H9 (cell line): Measurements from ENCODE around the gene SHISA7. TPM values are rescaled to one million over a fixed set of nuclear protein-coding genes. Genes with fewer than 3 reads are reported as not detected.
A peak's percentile ranks its signal among the peaks of the same experiment; 100 is the strongest.

Experiments
- DNase-seq: peaks from one replicate; pipeline ENCODE4 v3.0.0-alpha.2; 2017
- H2AFZ ChIP-seq: one replicate; pipeline ENCODE4 v1.6.1; 2013; ENCODE audit warnings: mild to moderate bottlenecking, low read length, control low read depth, moderate library complexity
- H2AK5ac ChIP-seq: 2 replicates; pipeline ENCODE4 v1.6.1; 2013; ENCODE audit warnings: low read length, control low read depth, mixed read lengths; ENCODE audit not compliant: insufficient read length
- H2BK120ac ChIP-seq: one replicate; pipeline ENCODE4 v1.6.1; 2013; ENCODE audit warnings: low read depth, mild to moderate bottlenecking, low read length, control low read depth, inconsistent platforms; ENCODE audit not compliant: poor library complexity, severe bottlenecking
- H2BK12ac ChIP-seq: 2 replicates; pipeline ENCODE4 v1.6.1; 2013; ENCODE audit warnings: low read length, control low read depth, mixed read lengths, low read depth; ENCODE audit not compliant: insufficient read length
- H2BK15ac ChIP-seq: 2 replicates; pipeline ENCODE4 v1.6.1; 2013; ENCODE audit warnings: low read depth, low read length, control low read depth
- H2BK20ac ChIP-seq: one replicate; pipeline ENCODE4 v1.6.1; 2013; ENCODE audit warnings: low read depth, mild to moderate bottlenecking, low read length, control low read depth, inconsistent platforms; ENCODE audit not compliant: poor library complexity, severe bottlenecking
- H2BK5ac ChIP-seq: 2 replicates; pipeline ENCODE4 v1.6.1; 2013; ENCODE audit warnings: low read length, control low read depth, mixed read lengths; ENCODE audit not compliant: insufficient read length
- H3K14ac ChIP-seq: 2 replicates; pipeline ENCODE4 v1.6.1; 2013; ENCODE audit warnings: low read length, control low read depth; ENCODE audit not compliant: insufficient read depth
- H3K18ac ChIP-seq: 2 replicates; pipeline ENCODE4 v1.6.1; 2013; ENCODE audit warnings: low read depth, mild to moderate bottlenecking, mixed read lengths, low read length, control low read depth; ENCODE audit not compliant: insufficient read length
- H3K23ac ChIP-seq: 2 replicates; pipeline ENCODE4 v1.6.1; 2013; ENCODE audit warnings: low read length, control low read depth, mixed read lengths, low read depth; ENCODE audit not compliant: insufficient read length
- H3K23me2 ChIP-seq: 2 replicates; pipeline ENCODE4 v1.6.1; 2013; ENCODE audit warnings: low read depth, mild to moderate bottlenecking, mixed read lengths, low read length, control low read depth; ENCODE audit not compliant: insufficient read length, poor library complexity, severe bottlenecking
- H3K27ac ChIP-seq: 2 replicates; pipeline ENCODE4 v1.5.1; 2013; ENCODE audit warnings: low read length, control low read depth, mixed read lengths, low read depth; ENCODE audit not compliant: insufficient read length
- H3K27me3 ChIP-seq: 2 replicates; pipeline ENCODE4 v1.6.1; 2013; ENCODE audit warnings: low read length, control low read depth, inconsistent platforms; ENCODE audit not compliant: insufficient read depth
- H3K4ac ChIP-seq: 2 replicates; pipeline ENCODE4 v1.6.1; 2013; ENCODE audit warnings: low read depth, mild to moderate bottlenecking, control low read depth, inconsistent platforms, low read length, moderate library complexity
- H3K4me1 ChIP-seq: 2 replicates; pipeline ENCODE4 v1.6.1; 2013; ENCODE audit warnings: low read length, control low read depth, inconsistent platforms; ENCODE audit not compliant: insufficient read depth
- H3K4me2 ChIP-seq: 2 replicates; pipeline ENCODE4 v1.6.1; 2013; ENCODE audit warnings: low read length, control low read depth, mixed read lengths; ENCODE audit not compliant: insufficient read length, insufficient read depth
- H3K56ac ChIP-seq: 2 replicates; pipeline ENCODE4 v1.6.1; 2013; ENCODE audit warnings: low read depth, mild to moderate bottlenecking, mixed read lengths, low read length, control low read depth; ENCODE audit not compliant: insufficient read length
- H3K79me1 ChIP-seq: 2 replicates; pipeline ENCODE4 v1.6.1; 2013; ENCODE audit warnings: low read depth, mild to moderate bottlenecking, moderate library complexity, low read length, control low read depth, inconsistent platforms; ENCODE audit not compliant: insufficient read depth, poor library complexity, severe bottlenecking
- H3K79me2 ChIP-seq: 2 replicates; pipeline ENCODE4 v1.6.1; 2013; ENCODE audit warnings: low read length, control low read depth, inconsistent platforms; ENCODE audit not compliant: insufficient read depth
- H3K9ac ChIP-seq: 2 replicates; pipeline ENCODE4 v1.6.1; 2013; ENCODE audit warnings: low read length, control low read depth, mixed read lengths; ENCODE audit not compliant: insufficient read length; ENCODE audit errors: extremely low read depth
- H3K9me3 ChIP-seq: one replicate; pipeline ENCODE4 v1.6.1; 2013; ENCODE audit warnings: low read depth, low read length, inconsistent platforms; ENCODE audit not compliant: control insufficient read depth
- H3T11ph ChIP-seq: one replicate; pipeline ENCODE4 v1.6.1; 2013; ENCODE audit warnings: mild to moderate bottlenecking, low read length, control low read depth, inconsistent platforms
- H4K20me1 ChIP-seq: one replicate; pipeline ENCODE4 v1.6.1; 2013; ENCODE audit not compliant: control insufficient read depth, insufficient read length, insufficient read depth
- H4K5ac ChIP-seq: 2 replicates; pipeline ENCODE4 v1.6.1; 2013; ENCODE audit warnings: low read depth, mild to moderate bottlenecking, mixed read lengths, low read length, control low read depth; ENCODE audit not compliant: insufficient read length
- H4K8ac ChIP-seq: replicated peaks from 2 replicates; pipeline ENCODE4 v1.6.1; 2013; ENCODE audit warnings: low read length, control low read depth, mixed read lengths, low read depth; ENCODE audit not compliant: insufficient read length
- H4K91ac ChIP-seq: 2 replicates; pipeline ENCODE4 v1.6.1; 2013; ENCODE audit warnings: low read depth, mild to moderate bottlenecking, moderate library complexity, mixed read lengths, low read length, control low read depth; ENCODE audit not compliant: insufficient read length
- H3K27ac Mint-ChIP-seq, 3 experiments: 2 replicates in 2 of 3; 3 replicates in 1 of 3; pipeline ENCODE4 v1.8.0; 2020 to 2021; ENCODE audit warnings: mixed read lengths in 3 of 3, mild to moderate bottlenecking in 1 of 3, moderate library complexity in 1 of 3
- H3K27me3 Mint-ChIP-seq: 2 replicates; pipeline ENCODE4 v1.8.0; 2021; ENCODE audit warnings: low read depth, mild to moderate bottlenecking, moderate library complexity, mixed read lengths
- H3K36me3 Mint-ChIP-seq, 3 experiments: 2 replicates in 2 of 3; 3 replicates in 1 of 3; pipeline ENCODE4 v1.8.0; 2020 to 2021; ENCODE audit warnings: low read depth in 3 of 3, mixed read lengths in 3 of 3; ENCODE audit not compliant: insufficient read depth in 1 of 3
- H3K4me1 Mint-ChIP-seq, 2 experiments: 2 replicates each; pipeline ENCODE4 v1.8.0; 2020; ENCODE audit warnings: mixed read lengths in 2 of 2
- H3K4me3 Mint-ChIP-seq, 2 experiments: 2 replicates in 1 of 2; 3 replicates in 1 of 2; pipeline ENCODE4 v1.8.0; 2020 to 2021; ENCODE audit warnings: mild to moderate bottlenecking in 2 of 2, mixed read lengths in 2 of 2, moderate library complexity in 1 of 2
- H3K9me3 Mint-ChIP-seq, 2 experiments: 2 replicates in 1 of 2; 3 replicates in 1 of 2; pipeline ENCODE4 v1.8.0; 2020; ENCODE audit warnings: mild to moderate bottlenecking in 2 of 2, mixed read lengths in 2 of 2, moderate library complexity in 1 of 2
- CTCF ChIP-seq: fragments of 200-600 bp; sonication (generic); conservative IDR thresholded peaks from 3 replicates; pipeline ENCODE4 v1.8.0; 2021; ENCODE audit warnings: antibody characterized with exemption, mild to moderate bottlenecking
- WGBS: extraction: QIAGEN DNeasy Blood & Tissue Kit; methylation state at CpG from one replicate; pipeline ENCODE4 v1.1.7; 2013; ENCODE audit warnings: missing lambda C conversion rate, low lambda C conversion rate, mixed read lengths; ENCODE audit not compliant: insufficient read length; ENCODE audit errors: extremely low coverage; 5-methylcytosine and 5-hydroxymethylcytosine counted together
- total RNA-seq: library from RNA; stranded (reverse); gene quantifications from 2 replicates; pipeline ENCODE4 v1.2.1, GENCODE V29; 2021

Gene SHISA7
- total RNA-seq, 1 experiment from 2014 or later = 0.31 TPM

- H3K27ac Mint-ChIP-seq = peak overlapping the region; percentile 98 to 99 (median 99)
- Histone ChIP-seq H3K4me1 (peaks cover 8% of the 10 kb centered on the region), H2BK15ac (no peak overlapping the region), H2BK5ac (no peak overlapping the region), H3K79me2 (peaks cover 17% of the 10 kb centered on the region; the same call in 1 of the 2 replicates), H3K56ac (no peak overlapping the region), H3K27me3 (peaks cover 2% of the 10 kb centered on the region; the same call in 1 of the 2 replicates), H3K4me2 (peak overlapping the region; percentile 87), H4K20me1 (peaks cover 3% of the 10 kb centered on the region), H2AFZ (peak overlapping the region; percentile 99), H2BK12ac (no peak overlapping the region), H3K9me3 (no peaks in the 10 kb centered on the region), H4K91ac (no peak overlapping the region), H3K9ac (peak overlapping the region; percentile 94), H2BK120ac (no peak overlapping the region), H2BK20ac (no peak overlapping the region), H2AK5ac (no peak overlapping the region), H3K18ac (peak overlapping the region; percentile 80), H3K4ac (no peak overlapping the region), H3K79me1 (peaks cover 15% of the 10 kb centered on the region), H3K27ac (peak overlapping the region; percentile 82), H3K23me2 (peaks cover 28% of the 10 kb centered on the region), H3T11ph (no peak overlapping the region), H3K14ac (peak overlapping the region; percentile 84; the same call in 1 of the 2 replicates), H3K23ac (no peak overlapping the region), H4K8ac (no peak overlapping the region), H4K5ac (no peak overlapping the region)
- no peak for TF ChIP-seq CTCF
- peaks cover 40 to 50% (median 45%) of the 10 kb centered on the region in 3 experiments for H3K36me3 Mint-ChIP-seq
- WGBS = no CpG with 5 or more reads among the region's 34 CpGs
- H3K4me3 Mint-ChIP-seq = peak overlapping the region; percentile 98 to 100
- peaks cover 37 to 49% of the 10 kb centered on the region in 2 experiments for H3K4me1 Mint-ChIP-seq
- DNase-seq = peak; percentile 96
- H3K27me3 Mint-ChIP-seq = peaks cover 25% of the 10 kb centered on the region
- H3K9me3 Mint-ChIP-seq = peaks cover 2 to 3% of the 10 kb centered on the region in 2 experiments; a peak in 2 of 5 replicates
Measured at GRCh38 chr19:55384920-55385723, 58.0 kb downstream of the SHISA7 start.
